CD14-positive monocyte (primary cell): ENCODE measurements around the gene NUTM1. TPM values are rescaled to one million over a fixed set of nuclear protein-coding genes. Genes with fewer than 3 reads are reported as not detected.
"Not testable (repeated sequence)": the region's sequence is repeated elsewhere in the genome, so short reads cannot be mapped to it uniquely, and the experiment has no call there.

Source experiments
- DNase-seq, 3 donors: peaks; one replicate each; pipeline ENCODE4 v3.0.0-alpha.2; 2011 to 2022
- H2AFZ ChIP-seq: 2 replicates; pipeline ENCODE4 v1.6.0; 2012; ENCODE audit warnings: mild to moderate bottlenecking, low read depth, low read length, inconsistent platforms; ENCODE audit not compliant: insufficient read depth, poor library complexity, severe bottlenecking
- H3K27ac ChIP-seq, 2 donors: 1 replicate in 1 of 2; 2 replicates in 1 of 2; pipeline ENCODE4 v1.5.1; 2012 to 2013; ENCODE audit warnings: low read length in 2 of 2, control low read depth in 1 of 2, inconsistent platforms in 1 of 2, low read depth in 1 of 2, mild to moderate bottlenecking in 1 of 2
- H3K27me3 ChIP-seq, 2 donors: one replicate each; pipeline versions ENCODE4 v1.6.0 to v1.6.1; 2011 to 2013; ENCODE audit warnings: low read length in 2 of 2; ENCODE audit not compliant: control insufficient read depth in 2 of 2, insufficient read depth in 2 of 2
- H3K36me3 ChIP-seq, 2 donors: replicated peaks in 1 of 2; 1 replicate in 1 of 2; 2 replicates in 1 of 2; pipeline versions ENCODE4 v1.5.1 to v1.6.1; 2012 to 2013; ENCODE audit warnings: low read length in 2 of 2, control low read depth in 1 of 2, inconsistent platforms in 1 of 2, mild to moderate bottlenecking in 1 of 2; ENCODE audit not compliant: insufficient read depth in 2 of 2, control insufficient read depth in 1 of 2
- H3K4me1 ChIP-seq, 2 donors: 1 replicate in 1 of 2; 2 replicates in 1 of 2; pipeline versions ENCODE4 v1.5.1 to v1.6.1; 2012 to 2013; ENCODE audit warnings: low read length in 2 of 2, control low read depth in 1 of 2, inconsistent platforms in 1 of 2, mild to moderate bottlenecking in 1 of 2, moderate library complexity in 1 of 2; ENCODE audit not compliant: insufficient read depth in 2 of 2, control insufficient read depth in 1 of 2
- H3K4me2 ChIP-seq: replicated peaks from 2 replicates; pipeline ENCODE3; 2012; ENCODE audit warnings: low read length, moderate library complexity, mild to moderate bottlenecking; ENCODE audit not compliant: poor library complexity, severe bottlenecking; ENCODE audit errors: extremely low read depth
- H3K4me3 ChIP-seq, 3 experiments: fragments of 200-600 bp in 1 of 3; sonication (generic) in 1 of 3; replicated peaks in 1 of 3; 1 replicate in 2 of 3; 2 replicates in 1 of 3; pipeline ENCODE4 v1.5.1; 2011 to 2013; ENCODE audit warnings: low read length in 3 of 3, mild to moderate bottlenecking in 3 of 3, control low read depth in 2 of 3, low read depth in 2 of 3, inconsistent platforms in 1 of 3, moderate library complexity in 1 of 3
- H3K79me2 ChIP-seq: 2 replicates; pipeline ENCODE4 v1.6.0; 2012; ENCODE audit warnings: mild to moderate bottlenecking, control low read depth, inconsistent platforms, low read length, moderate library complexity; ENCODE audit not compliant: insufficient read depth
- H3K9ac ChIP-seq: 2 replicates; pipeline ENCODE4 v1.6.0; 2017; ENCODE audit warnings: low read length, mild to moderate bottlenecking; ENCODE audit not compliant: insufficient read depth, poor library complexity, severe bottlenecking
- H3K9me3 ChIP-seq, 2 donors: replicated peaks in 1 of 2; 1 replicate in 1 of 2; 2 replicates in 1 of 2; pipeline versions ENCODE4 v1.5.1 to v1.6.1; 2012 to 2013; ENCODE audit warnings: low read length in 2 of 2, control low read depth in 1 of 2; ENCODE audit not compliant: control insufficient read depth in 1 of 2, insufficient read depth in 1 of 2
- H4K20me1 ChIP-seq: 2 replicates; pipeline ENCODE4 v1.6.0; 2012; ENCODE audit warnings: mild to moderate bottlenecking, low read length, control low read depth, moderate library complexity; ENCODE audit not compliant: insufficient read depth
- H3K27ac Mint-ChIP-seq, 7 donors: one replicate each; pipeline ENCODE4 v1.8.0; 2020; ENCODE audit warnings: mild to moderate bottlenecking in 7 of 7, mixed read lengths in 7 of 7, moderate library complexity in 6 of 7, inconsistent platforms in 2 of 7
- H3K27me3 Mint-ChIP-seq, 3 donors: one replicate each; pipeline ENCODE4 v1.8.0; 2021 to 2022; ENCODE audit warnings: low read depth in 3 of 3, mild to moderate bottlenecking in 3 of 3, mixed read lengths in 3 of 3, moderate library complexity in 3 of 3, inconsistent platforms in 1 of 3
- H3K36me3 Mint-ChIP-seq, 2 donors: one replicate each; pipeline ENCODE4 v1.8.0; 2020; ENCODE audit warnings: mixed read lengths in 2 of 2, inconsistent platforms in 1 of 2, mild to moderate bottlenecking in 1 of 2
- H3K4me1 Mint-ChIP-seq: one replicate; pipeline ENCODE4 v1.8.0; 2020; ENCODE audit warnings: mild to moderate bottlenecking, mixed read lengths
- H3K4me3 Mint-ChIP-seq, 2 donors: one replicate each; pipeline ENCODE4 v1.8.0; 2020; ENCODE audit warnings: mild to moderate bottlenecking in 2 of 2, mixed read lengths in 2 of 2, moderate library complexity in 1 of 2
- H3K9me3 Mint-ChIP-seq, 7 donors: one replicate each; pipeline ENCODE4 v1.8.0; 2020 to 2022; ENCODE audit warnings: mixed read lengths in 7 of 7, mild to moderate bottlenecking in 6 of 7, moderate library complexity in 6 of 7, inconsistent platforms in 2 of 7
- CTCF ChIP-seq: fragments of 200-600 bp; IDR thresholded peaks from one replicate; pipeline ENCODE4 v1.8.0; 2022; ENCODE audit warnings: antibody characterized with exemption, mild to moderate bottlenecking
- WGBS: methylation state at CpG from one replicate; pipeline ENCODE4 v1.1.5; 2013; ENCODE audit warnings: missing lambda C conversion rate; ENCODE audit not compliant: insufficient coverage; 5-methylcytosine and 5-hydroxymethylcytosine counted together
- intact Hi-C, 2 donors: fragments of 100-400 bp; cut with micrococcal nuclease; formaldehyde crosslinking; loops; one replicate each; pipeline versions ENCODE4 v1.15.0 to v1.15.1; 2023
- polyA plus RNA-seq, 3 donors: library from polyadenylated mRNA; depleted of rRNA in 1 of 3; unstranded in 2 of 3; stranded (reverse) in 1 of 3; fragments of 300-500 nt in 2 of 3; fragments of >200 nt in 1 of 3; fragmentation: Illumina TruSeq in 2 of 3; gene quantifications; 1 replicate in 2 of 3; 2 replicates in 1 of 3; pipeline ENCODE4 v1.2.3, GENCODE V29; 2012 to 2021

The NUTM1 gene
- polyA plus RNA-seq, 3 donors, result not detected

GRCh38 chr15:34374816-34375215, 31.7 kb downstream of the NUTM1 start:
- WGBS, result no CpG with 5 or more reads among the region's 2 CpGs
- Mint-ChIP-seq H3K4me3 (no peak overlapping the region), H3K4me1 (peaks cover 5% of the 10 kb centered on the region), H3K36me3 (no peaks in the 10 kb centered on the region), H3K27me3 (peaks cover 2 to 7% (median 3%) of the 10 kb centered on the region in 3 donors), H3K27ac (no peak overlapping the region), H3K9me3 (peaks cover 0 to 6% (median 0%) of the 10 kb centered on the region in 7 donors)
- no peaks in the 10 kb centered on the region for H3K9me3 ChIP-seq
- H3K79me2 ChIP-seq, result no peaks in the 10 kb centered on the region
- intact Hi-C loops, result no loop called here
- DNase-seq, result no peak
- TF ChIP-seq CTCF, result no peak
- no peaks in the 10 kb centered on the region for H3K27me3 ChIP-seq
- H3K27ac ChIP-seq, result no peak overlapping the region
- H3K4me2 ChIP-seq, result no peak overlapping the region
- H3K4me3 ChIP-seq, result no peak overlapping the region
- no peaks in the 10 kb centered on the region for H3K36me3 ChIP-seq
- no peaks in the 10 kb centered on the region for H4K20me1 ChIP-seq
- H2AFZ ChIP-seq, result no peak overlapping the region
- no peaks in the 10 kb centered on the region for H3K4me1 ChIP-seq
- H3K9ac ChIP-seq, result no peak overlapping the region

- H3K4me2 ChIP-seq, H3K4me1 ChIP-seq, H3K27me3 ChIP-seq, H3K36me3 Mint-ChIP-seq, H3K4me3 Mint-ChIP-seq, H3K9me3 Mint-ChIP-seq, H3K79me2 ChIP-seq, H3K27ac Mint-ChIP-seq, H4K20me1 ChIP-seq, intact Hi-C loops, H3K36me3 ChIP-seq, H3K27ac ChIP-seq, H3K27me3 Mint-ChIP-seq, H3K4me3 ChIP-seq, H2AFZ ChIP-seq, DNase-seq, H3K4me1 Mint-ChIP-seq, H3K9ac ChIP-seq, H3K9me3 ChIP-seq: not testable (repeated sequence)
- WGBS, result no CpG with 5 or more reads among the region's 2 CpGs
Observed at GRCh38 chr15:34375541-34375940, 32.4 kb downstream of the NUTM1 start.
